ENCODE data around the gene PDE4B.
"Not testable (repeated sequence)": the region's sequence is repeated elsewhere in the genome, so short reads cannot be mapped to it uniquely, and the experiment has no call there.

PDE4B gene

DNA sequence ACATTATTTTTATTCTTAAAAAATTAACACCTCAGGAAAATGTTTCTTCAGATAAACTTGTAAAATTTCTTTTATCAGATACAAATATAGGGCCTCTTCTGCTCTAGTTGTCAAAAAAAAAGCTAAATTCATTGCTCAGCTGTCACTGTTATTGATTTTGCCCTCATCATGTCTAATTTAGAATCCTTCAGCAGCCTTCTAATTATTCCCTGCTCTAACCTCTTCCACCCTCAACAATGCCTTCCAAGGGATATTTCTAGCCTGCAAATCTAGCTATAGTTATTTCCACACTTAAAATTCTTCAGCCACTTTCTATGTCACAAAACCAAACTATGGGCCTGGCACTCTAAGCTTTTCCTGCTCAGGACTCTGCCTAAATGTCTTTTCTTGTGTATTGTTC lies 25.2 kb downstream of the PDE4B start:
- no peak for DNase-seq

DNA sequence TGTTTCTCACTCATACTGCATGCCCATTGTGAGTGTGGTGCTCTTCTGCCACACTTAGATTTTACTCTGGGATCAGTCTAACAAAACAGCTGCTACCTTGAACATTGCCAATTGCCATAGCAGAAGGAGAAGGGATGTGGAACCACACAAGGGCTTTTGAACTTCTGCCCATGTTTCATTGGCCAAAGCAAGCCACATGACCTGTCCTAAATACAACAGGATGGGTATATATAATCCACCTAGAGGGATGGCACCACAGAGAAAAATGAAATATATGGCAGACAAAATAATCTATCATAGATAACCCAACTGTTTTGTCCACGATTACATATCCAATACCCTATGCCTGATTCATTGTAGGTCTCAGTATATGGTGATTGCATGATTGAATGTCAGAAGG lies 26.3 kb downstream of the PDE4B start:
- DNase-seq = no peak

DNA sequence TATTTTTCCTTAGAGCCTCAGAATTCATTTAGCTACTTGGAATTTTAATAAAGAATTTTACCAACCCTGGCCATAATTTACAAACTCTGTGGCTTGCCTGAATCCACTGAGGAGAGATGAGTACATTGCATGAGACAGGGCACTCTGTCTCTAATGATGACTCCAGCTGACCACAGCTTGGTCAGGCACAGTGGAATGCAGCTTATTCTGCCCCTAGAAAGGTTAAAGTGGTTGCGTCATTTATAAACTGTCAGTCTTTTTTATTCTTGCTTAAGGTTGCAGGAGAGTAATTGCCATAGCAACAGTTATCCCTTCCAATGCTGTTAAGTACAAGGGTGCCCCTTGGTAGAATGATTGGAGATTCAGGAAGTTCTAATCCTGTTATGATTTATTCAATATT lies 28.3 kb downstream of the PDE4B start:
- DNase-seq = no peak

DNA sequence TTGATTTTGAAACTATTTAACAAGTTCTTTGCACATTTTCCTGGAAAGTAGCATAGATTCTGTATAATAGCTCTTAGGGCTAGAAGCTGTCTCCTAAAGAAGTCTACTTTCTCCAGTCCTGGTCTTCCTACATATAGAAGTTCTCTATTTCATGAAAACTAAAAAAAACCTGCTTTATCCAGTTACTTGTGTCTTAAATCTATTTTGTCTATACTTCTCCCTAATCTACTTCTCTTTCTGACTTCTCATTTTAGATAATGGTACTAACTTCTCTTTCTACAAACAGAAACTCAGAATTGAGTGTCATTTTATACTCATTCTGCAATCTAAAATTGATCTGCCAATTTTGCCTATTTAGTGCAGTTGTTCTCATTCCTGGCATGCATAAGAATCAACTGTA lies 28.7 kb downstream of the PDE4B start:
- no peak for DNase-seq

DNA sequence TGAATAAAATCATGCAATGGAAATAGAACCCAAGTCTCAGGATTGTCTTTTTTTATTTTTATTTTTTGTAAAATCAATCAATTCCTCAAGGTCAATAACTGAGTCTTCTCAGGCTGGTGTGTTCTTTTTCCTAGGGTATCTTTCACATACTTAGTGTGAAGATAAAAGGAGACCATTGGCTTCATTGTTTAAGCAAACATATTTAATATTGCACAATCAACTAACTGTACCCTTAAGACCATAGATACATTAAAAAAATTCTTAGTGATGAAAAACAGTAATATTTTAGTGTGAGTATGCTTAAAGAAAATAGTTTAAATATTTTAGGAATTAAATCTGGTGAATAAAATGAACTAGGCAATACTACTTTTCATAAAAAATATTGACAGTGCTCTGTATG lies 31.4 kb downstream of the PDE4B start:
- no peak for DNase-seq

DNA sequence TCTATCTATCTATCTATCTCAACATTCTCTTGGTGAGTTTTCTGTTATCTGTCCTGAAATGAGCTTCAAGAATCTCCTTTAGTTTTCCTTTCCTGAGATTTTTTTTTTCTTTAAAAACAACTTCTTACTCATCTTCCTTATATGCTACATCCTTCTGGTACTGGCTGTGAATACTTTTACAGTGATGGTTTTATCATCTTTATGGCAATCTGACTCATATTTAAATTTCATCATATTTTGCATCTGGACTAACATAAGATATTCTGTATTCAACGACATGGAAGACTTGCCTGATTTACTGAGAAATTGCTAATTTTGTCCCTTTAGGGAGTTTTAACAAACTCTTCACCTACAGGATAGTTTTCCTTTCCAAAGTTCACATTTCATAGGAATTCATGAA lies 33.0 kb downstream of the PDE4B start:
- DNase-seq = no peak

DNA sequence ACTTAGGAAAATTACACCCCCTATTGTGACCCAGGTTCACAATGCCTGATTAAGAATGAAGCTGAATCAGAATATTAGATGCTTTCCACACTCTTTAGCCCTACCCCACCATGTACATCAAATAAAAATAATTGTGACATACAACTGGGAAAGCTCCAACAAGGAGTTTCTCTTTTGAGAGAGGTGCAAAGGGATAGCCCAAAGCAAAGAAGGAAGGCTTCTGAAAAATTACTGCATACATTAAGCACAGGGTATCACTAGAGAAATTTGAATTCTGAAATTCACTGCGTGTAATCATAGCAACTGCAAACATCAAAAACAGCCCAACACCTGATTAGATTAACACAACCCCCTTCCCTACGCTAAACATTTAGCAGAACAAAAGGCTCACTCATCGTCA lies 34.1 kb downstream of the PDE4B start:
- no peak for DNase-seq

DNA sequence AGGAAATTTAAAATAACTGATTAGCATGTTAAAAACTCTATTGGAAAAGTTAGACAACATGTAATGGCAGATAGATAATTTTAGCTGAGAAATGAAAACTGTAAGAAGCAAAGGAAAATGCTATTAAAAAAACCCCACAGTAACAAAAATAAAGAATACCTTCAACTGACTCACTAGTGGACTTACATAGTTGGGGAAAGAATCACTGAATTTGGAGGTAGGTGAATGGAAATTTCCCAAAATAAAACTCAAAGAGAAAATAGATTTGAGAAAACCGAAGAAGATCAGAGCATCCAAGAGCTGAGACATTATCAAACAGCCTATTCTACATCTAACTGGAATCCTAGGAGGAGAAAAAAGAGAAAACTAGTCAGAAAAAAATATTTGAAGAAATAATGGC lies 34.7 kb downstream of the PDE4B start:
- no peak for DNase-seq

DNA sequence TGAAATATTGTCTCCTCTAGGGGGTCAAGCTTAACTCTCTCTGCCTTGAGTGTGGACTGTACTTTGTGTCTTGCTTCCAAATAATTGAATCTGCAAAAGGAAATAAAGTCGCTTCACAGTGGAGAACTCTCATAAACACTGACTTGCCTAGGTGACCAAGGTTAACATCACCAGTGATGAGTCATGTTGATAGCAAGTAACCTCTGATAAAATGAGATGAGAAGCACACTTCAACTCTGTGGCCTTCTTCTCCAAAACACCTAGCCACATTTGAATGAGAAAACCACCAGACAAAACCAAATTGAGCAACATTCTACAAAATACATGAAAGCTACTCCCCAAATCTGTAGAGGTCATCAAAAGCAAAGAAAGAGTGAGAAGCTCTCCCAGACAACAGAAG lies 37.6 kb downstream of the PDE4B start:
- no peak for DNase-seq

DNA sequence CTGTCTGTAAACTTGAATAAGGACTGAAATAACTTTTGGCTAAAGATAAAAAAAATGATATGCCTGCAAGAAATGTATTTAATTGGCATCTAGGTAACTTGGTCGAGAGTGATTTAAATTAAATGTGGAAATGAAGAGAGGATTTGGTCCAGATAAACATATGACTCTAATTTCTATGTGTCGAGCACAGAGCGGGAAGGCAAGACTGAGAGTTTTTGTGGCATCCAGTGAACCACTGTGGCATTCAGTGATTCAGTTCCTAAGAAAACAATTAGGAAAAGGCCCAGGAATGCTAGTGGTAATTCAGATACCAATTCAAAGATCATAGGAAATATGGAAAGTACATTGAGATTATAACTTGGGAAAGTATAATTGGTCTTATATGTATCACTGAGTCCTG lies 39.6 kb downstream of the PDE4B start:
- no peak for DNase-seq

DNA sequence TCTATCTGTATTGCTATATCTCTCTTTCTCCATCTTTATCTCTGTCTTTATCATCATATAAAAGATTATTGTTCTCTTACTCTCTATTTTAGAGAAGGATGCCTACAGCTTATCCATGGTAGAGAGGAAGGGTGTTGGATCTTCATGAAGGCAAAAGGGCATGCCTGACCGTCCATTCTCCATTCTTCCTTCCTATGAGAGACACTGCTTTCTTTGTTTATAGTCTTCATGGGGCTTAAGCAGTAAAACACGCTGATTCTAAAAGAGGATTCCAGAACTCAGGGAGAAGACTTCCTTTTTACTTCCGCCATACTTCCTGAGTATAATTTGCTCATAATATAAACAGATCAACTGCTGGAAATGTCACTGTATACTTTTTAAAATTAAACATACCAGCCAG lies 44.0 kb downstream of the PDE4B start:
- DNase-seq = no peak

DNA sequence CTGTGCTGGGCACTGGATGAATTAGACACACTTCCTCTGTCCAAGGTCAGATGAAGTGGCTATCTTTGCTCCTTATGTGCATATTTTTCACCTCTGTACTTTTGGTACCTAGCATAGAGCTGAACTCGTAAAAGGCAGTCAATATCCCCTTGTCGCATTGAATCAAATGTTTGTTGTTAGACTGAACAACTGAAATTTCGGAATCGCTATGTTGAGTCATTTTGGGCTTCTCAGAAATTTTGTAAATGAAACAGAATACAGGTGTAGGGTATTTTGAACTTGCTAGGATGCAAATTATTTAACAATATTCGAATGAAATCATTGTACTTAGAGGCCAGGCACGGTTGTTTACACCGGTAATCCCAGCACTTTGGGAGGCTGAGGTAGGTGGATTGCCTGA lies 48.0 kb downstream of the PDE4B start:
- no peak for DNase-seq

DNA sequence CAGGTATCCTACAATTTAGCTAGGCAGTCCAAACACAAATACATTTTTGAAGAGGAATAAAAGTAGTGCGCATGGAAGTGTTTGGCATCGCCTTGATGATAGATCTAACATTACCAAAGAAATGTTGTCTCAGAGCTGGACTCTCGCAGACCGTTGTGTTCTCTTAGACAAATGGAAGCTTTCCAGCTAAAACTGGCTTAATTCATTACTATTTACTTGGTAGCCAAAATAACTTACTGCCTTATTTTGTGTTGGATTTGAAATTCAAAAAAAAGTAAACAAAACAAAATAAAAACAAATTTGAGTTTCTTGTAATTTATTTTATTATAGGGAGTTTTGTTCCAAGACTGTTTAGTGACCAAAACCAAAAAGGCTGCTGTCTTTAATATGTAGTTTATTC lies 51.6 kb downstream of the PDE4B start:
- DNase-seq = no peak

DNA sequence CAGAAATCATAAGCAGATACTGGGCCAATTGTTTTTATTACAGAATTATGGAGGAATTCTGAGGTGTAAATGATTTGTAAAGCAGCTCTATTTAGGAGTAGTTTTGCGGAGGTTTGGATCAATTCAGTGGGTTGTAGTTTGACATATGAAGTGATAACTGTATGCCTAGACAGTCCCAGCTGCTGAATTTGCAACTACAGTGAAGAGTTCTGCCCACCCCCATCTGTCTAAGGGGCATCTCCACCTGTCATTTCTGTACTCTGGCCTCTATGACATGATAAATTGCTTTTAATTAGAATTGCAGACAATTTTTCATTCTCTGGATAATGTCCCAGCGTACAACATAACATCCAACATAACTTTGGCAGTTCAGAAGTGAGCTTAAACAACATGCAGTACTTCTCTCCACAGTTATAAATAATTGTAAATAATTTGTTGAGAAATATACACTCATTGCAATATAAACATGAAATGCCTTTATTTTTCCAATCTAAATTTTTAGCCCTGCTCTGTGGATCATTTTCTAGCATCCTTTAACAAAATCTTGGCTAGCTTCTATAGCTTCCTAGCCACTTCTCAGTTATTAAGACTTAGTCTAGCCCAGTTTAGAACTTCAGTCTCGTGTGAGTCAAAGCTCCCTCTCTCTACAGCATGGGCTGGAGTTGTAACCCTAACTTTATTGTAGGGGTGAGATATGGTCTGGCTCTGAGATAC lies 52.3 kb downstream of the PDE4B start:
- DNase-seq = no peak

DNA sequence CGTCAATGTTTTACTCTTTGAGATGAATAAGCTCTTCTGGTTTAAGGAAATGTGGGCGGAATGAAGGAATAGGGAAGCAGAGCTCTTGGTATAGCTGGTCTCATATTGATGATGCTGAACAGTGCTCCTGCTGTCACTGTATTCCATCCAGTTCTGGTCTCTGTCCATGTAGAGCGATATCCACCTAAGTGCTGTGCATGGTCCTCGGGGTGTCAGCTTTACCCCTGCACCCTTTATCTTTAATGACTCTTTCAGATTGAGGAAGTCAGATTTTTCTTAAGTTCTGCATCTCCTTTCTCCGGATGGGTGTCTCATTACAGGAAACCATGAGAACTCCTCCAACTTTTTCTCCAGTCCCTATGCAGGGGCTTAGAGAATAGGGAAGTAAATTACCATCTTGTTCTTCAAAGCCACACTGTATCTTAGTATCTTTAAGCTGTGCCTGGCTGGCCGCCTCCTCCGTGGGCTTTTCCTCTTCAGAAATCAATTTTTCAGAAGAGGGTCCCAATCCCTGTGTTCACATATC lies 52.9 kb downstream of the PDE4B start:
- DNase-seq = no peak

DNA sequence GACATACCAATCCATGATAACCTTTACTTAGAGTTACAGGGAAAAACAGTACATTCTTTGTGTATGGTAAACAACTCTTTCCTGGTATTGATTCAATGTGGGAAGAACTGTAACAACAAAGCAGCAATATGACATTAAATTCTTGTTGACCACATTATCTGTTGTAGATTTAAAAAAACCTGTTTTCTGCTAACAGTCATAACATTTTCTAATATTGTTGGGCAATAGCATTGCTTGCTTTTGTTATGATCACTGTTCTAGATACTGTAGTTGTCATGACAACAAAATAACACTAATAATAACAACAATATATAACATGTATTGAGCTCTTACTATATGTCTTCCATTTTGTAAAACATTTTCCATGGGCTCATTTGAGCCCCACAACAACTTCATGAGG lies 54.2 kb downstream of the PDE4B start:
- no peak for DNase-seq

DNA sequence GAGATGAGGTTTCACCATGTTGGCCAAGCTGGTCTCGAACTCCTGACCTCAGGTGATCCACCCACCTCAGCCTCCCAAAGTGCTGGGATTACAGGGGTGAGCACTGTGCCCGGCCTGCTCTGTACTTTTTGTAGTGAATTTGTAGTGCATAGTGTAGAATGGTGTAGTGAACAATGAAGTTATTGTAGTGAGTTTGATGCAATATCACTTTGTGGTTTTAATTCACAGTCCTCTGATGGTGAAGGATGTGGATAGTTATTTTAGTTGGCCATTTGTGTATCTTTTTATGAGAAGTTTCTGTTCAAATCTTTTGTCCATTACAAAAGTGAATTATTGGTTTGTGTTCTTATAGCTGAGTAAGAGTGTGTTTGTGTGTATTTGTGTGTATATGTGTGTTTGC lies 57.6 kb downstream of the PDE4B start:
- DNase-seq = no peak

DNA sequence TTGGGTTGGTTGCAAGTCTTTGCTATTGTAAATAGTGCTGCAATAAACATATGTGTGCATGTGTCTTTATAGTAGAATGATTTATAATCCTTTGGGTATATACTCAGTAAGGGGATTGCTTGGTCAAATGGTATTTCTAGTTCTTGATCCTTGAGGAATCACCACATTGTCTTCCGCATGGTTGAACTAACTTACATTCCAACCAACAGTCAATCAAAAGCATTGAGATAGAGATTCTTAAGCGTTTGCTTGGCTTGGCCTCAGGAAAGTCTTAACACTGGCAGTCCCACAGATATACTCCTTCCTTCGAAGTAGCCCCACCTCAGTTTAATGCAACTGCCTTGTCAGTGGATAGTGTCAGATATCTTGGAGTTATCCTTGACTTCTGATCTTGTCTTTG lies 63.9 kb downstream of the PDE4B start:
- not testable (repeated sequence) for DNase-seq

DNA sequence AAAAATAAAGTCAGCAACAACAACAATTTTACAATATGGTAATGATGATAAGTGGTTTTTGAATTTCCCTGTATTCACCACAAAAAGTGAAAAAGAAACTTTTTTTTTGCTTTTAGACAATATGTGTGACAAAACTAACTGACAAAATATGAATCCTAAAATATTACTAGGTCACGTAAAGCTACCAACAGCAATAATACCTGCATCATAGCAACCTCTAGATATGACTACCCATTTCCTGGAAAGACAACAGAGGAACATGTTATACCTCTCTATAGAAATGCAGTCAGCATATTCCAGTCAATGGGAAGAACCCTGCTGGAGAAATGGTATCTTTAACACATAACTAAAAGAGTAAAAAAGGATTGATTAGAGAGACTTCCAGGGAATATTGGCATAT lies 73.7 kb downstream of the PDE4B start:
- DNase-seq = no peak

DNA sequence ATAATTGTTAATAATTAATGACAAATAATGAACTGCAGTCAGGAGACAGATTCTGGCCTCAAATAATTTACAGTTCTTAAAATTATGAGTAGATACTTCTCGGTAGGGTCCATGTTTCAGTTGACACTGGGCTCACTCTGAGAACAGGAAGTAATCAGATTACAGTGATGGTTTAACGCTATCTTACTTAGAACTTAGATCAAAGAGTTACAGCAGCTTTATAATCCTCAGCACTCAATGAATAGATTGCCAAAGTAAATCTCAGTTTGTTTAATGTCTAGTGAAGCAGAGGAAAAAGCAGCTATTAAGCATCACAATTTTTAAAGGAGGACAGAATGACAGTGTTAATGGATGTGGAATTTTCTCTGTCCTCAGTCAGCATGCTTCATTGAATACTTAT lies 79.6 kb downstream of the PDE4B start:
- DNase-seq = no peak

DNA sequence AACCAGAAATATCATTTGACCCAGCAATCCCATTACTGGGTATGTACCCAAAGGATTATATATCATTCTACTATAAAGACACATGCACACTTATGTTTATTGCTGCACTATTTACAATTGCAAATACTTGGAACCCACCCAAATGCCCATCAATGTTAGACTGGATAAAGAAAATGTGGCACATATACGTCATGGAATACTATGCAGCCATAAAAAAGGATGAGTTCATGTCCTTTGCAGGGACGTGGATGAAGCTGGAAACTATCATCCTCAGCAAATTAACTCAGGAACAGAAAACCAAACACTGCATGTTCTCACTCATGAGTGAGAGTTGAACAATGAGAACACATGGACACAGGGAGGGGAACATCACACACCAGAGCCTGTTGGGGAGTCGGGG lies 85.6 kb downstream of the PDE4B start:
- not testable (repeated sequence) for DNase-seq

DNA sequence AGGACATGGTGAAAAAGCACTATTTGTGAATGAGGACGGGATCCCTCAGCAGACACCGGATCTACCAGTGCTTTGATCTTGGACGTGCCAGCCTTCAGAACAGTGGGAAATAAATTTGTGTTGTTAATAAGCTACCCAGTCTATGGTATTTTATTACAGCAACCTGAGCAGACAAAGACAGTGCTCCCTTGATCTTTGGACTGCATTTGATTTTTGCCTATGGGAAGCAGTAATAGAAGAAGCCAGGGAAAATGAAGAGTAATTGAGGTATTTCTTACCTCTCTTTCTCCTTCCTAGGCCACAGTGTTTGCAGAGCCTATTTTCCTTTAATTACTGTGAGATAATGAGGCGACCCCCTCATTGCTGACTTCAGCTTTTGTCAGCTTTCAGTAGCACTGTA lies 87.9 kb downstream of the PDE4B start:
- DNase-seq = no peak

DNA sequence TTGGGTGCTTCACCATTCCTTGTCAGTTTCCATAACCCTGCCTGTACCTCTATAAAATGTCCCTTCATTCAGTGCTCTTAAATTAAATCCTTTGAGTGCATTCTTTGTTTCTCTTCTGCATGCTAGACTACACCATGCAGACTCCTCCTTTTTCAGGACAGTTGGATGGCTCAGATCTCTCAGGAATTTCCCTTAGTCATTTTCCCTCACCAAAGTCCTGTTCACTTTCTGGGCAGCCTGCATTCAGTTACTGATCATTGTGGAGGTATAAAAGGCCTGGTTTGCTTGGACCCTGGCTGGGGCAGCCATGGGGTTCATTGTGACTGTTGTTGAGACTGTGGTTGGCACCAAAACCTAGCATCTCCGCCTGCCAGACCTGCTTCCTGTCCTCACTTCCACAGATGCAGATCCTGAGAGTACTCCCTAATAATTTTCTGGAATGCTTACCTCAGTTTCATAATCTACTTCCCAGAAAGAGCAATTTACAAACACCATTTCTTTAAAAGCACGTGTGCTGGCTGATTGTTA lies 88.4 kb downstream of the PDE4B start:
- no peak for DNase-seq

DNA sequence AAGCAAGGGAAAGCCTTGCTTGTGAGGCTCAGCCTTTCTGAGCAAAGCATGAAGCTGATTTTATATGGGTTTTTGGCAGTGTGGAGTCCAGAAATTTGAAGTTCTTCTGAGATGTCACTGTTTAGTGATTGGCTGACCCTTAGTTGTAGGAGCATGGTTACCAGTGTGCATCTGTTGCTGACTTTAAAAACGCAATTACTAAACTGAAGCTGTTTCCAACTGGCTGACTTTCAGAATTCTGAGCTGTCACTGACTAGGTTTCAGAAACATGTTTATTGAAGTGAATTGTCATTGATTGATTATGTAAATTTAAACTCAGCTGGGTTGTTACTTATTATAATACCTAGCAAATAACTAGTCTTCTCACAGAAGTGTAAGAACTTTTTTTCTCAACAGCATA lies 89.4 kb downstream of the PDE4B start:
- no peak for DNase-seq

DNA sequence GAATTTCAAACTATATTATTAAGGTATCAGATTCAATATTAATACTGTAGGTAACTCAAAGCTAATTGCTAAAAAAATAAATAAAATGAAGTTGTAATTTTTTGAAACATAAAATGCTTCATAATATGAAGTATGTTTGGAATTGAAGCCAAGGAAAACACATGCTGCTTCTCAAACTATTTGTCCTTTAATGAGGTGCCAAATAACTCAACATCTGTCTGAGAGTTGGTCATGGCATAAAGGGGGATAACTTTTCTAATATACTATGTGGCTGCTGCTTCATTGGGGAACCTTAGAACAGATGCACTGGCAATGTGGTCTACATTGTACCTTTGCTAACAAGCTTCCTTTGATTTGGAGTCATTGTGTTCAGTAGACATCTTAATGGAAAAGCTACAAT lies 96.7 kb downstream of the PDE4B start:
- DNase-seq = no peak
